DND-41 (cell line): ENCODE measurements around the gene FAM120A.

Source experiments
- ATAC-seq: fragments of 200-7000 bp; cut with Tn5 transposase; 3 replicates; pipeline ENCODE4 v1.9.1; 2021; ENCODE audit warnings: low read depth; ENCODE audit not compliant: insufficient read depth
- DNase-seq: peaks from one replicate; pipeline ENCODE4 v3.0.0-alpha.2; 2020
- H2AFZ ChIP-seq: 2 replicates; pipeline ENCODE4 v1.6.0; 2012; ENCODE audit warnings: low read depth, low read length
- H3K27ac ChIP-seq: 2 replicates; pipeline ENCODE4 v1.5.1; 2012; ENCODE audit warnings: low read length, inconsistent platforms
- H3K27me3 ChIP-seq: fragments of 200-600 bp; sonication (generic); 2 replicates; pipeline ENCODE4 v1.6.0; 2012; ENCODE audit warnings: low read length, mild to moderate bottlenecking, inconsistent platforms; ENCODE audit not compliant: insufficient read depth, poor library complexity
- H3K36me3 ChIP-seq: 2 replicates; pipeline ENCODE4 v1.5.1; 2012; ENCODE audit warnings: low read length, inconsistent platforms; ENCODE audit not compliant: insufficient read depth
- H3K4me1 ChIP-seq: 2 replicates; pipeline ENCODE4 v1.5.1; 2012; ENCODE audit warnings: mild to moderate bottlenecking, low read length; ENCODE audit not compliant: insufficient read depth
- H3K4me2 ChIP-seq: 2 replicates; pipeline ENCODE4 v1.6.0; 2012; ENCODE audit warnings: mild to moderate bottlenecking, moderate library complexity, low read length, inconsistent platforms; ENCODE audit not compliant: insufficient read depth
- H3K4me3 ChIP-seq, 2 experiments: fragments of 200-600 bp in 1 of 2; shearing (Covaris generic) in 1 of 2; 2 replicates each; pipeline ENCODE4 v1.5.1; 2012 to 2016; ENCODE audit warnings: inconsistent platforms in 2 of 2, low read length in 2 of 2, mild to moderate bottlenecking in 2 of 2, low read depth in 1 of 2, moderate library complexity in 1 of 2
- H3K79me2 ChIP-seq: 2 replicates; pipeline ENCODE4 v1.6.0; 2012; ENCODE audit warnings: low read length, inconsistent platforms; ENCODE audit not compliant: insufficient read depth
- H3K9ac ChIP-seq: 2 replicates; pipeline ENCODE4 v1.6.0; 2012; ENCODE audit warnings: low read depth, mild to moderate bottlenecking, inconsistent platforms, low read length, moderate library complexity
- H3K9me3 ChIP-seq: 2 replicates; pipeline ENCODE4 v1.5.1; 2012; ENCODE audit warnings: low read length, moderate library complexity, mild to moderate bottlenecking, inconsistent platforms; ENCODE audit not compliant: insufficient read depth, severe bottlenecking
- H4K20me1 ChIP-seq: 2 replicates; pipeline ENCODE4 v1.6.0; 2012; ENCODE audit warnings: low read length; ENCODE audit not compliant: insufficient read depth
- EZH2 ChIP-seq: IDR thresholded peaks from 3 replicates; pipeline ENCODE4 v1.6.1; 2012; ENCODE audit warnings: borderline replicate concordance, low read depth, mild to moderate bottlenecking, moderate library complexity, low read length, inconsistent platforms; ENCODE audit not compliant: severe bottlenecking
- TF ChIP-seq, protein P1 (sequence below): IDR thresholded peaks from 2 replicates; pipeline ENCODE4 v1.5.1; 2012; ENCODE audit warnings: borderline replicate concordance, low read length, moderate library complexity, mild to moderate bottlenecking; ENCODE audit not compliant: poor library complexity, severe bottlenecking; ENCODE audit errors: extremely low read depth

The FAM120A gene

DNA sequence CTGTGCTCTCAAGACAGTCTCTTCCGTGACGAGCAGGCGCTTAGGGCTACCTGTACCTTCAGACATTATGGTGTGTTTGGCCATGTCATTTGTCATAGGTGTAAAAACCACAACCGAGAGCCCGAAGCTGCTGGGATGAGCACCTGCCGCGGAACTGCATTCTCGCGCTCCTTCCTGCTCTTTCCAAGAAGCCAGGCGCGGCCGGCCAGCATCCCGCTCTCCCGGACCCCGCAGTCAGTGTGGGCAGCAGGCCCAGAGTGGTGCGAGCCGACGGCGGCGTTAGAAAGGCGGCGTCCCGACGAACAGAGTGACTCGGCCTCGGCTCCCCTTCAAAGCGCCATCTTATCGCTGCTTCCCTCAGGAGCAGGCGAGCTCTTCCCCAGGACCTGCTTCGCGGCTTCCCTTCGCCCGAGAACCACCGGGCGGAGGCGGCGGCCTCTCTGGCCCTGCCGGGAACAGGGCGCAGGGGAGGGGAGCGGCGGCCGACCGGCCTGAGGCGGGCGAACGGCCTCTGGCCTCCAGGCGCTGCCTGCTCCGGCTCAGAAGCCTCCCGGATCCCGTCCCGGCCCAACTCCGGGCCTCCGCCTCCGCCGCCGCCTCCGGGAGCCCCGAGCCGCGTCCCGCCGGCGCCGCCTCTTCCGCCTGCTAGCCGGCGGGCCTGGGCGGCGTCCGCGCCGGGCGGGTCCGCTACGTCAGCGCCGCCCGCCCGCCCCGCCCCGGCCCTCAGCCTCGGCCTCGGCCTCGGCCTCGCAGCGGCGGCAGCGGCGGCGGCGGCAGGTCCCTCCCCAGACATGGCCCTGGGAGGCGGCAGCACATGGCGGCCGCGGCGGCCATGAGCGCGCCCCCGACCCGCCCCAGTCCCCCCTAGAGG, at the start of gene FAM120A:
Gene FAM120A (plus strand): TSS at position 741 of the 871 bp plus-strand sequence. CDS start 231 bp downstream, outside the sequence.
- DNase-seq (peak; percentile 77), ATAC-seq (peak; percentile 66)
- peaks cover 69% of the 10 kb centered on the region for H3K79me2 ChIP-seq
- peak within 1 kb of the TSS; percentile 71 to 86 for H3K4me3 ChIP-seq
- H3K9me3 ChIP-seq, result no peaks in the 10 kb centered on the region
- H3K27me3 ChIP-seq, result no peaks in the 10 kb centered on the region
- peaks cover 43% of the 10 kb centered on the region for H3K4me1 ChIP-seq
- H3K36me3 ChIP-seq, result peaks cover 55% of the 10 kb centered on the region
- TF ChIP-seq, protein P1, sequence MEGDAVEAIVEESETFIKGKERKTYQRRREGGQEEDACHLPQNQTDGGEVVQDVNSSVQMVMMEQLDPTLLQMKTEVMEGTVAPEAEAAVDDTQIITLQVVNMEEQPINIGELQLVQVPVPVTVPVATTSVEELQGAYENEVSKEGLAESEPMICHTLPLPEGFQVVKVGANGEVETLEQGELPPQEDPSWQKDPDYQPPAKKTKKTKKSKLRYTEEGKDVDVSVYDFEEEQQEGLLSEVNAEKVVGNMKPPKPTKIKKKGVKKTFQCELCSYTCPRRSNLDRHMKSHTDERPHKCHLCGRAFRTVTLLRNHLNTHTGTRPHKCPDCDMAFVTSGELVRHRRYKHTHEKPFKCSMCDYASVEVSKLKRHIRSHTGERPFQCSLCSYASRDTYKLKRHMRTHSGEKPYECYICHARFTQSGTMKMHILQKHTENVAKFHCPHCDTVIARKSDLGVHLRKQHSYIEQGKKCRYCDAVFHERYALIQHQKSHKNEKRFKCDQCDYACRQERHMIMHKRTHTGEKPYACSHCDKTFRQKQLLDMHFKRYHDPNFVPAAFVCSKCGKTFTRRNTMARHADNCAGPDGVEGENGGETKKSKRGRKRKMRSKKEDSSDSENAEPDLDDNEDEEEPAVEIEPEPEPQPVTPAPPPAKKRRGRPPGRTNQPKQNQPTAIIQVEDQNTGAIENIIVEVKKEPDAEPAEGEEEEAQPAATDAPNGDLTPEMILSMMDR, result no peak
- no peak for TF ChIP-seq EZH2
- peak within 1 kb of the TSS; percentile 97 for H3K9ac ChIP-seq
- peak within 1 kb of the TSS; percentile 94 for H3K27ac ChIP-seq
- peak within 1 kb of the TSS; percentile 84 for H2AFZ ChIP-seq
- peak within 1 kb of the TSS; percentile 90 for H3K4me2 ChIP-seq
- peaks cover 21% of the 10 kb centered on the region; the same call in 1 of the 2 replicates for H4K20me1 ChIP-seq

- Histone ChIP-seq H4K20me1 (no peaks in the 10 kb centered on the region), H3K27ac (no peak overlapping the region), H3K36me3 (no peaks in the 10 kb centered on the region), H3K4me2 (no peak overlapping the region), H3K27me3 (no peaks in the 10 kb centered on the region), H3K4me1 (no peaks in the 10 kb centered on the region), H3K9me3 (no peaks in the 10 kb centered on the region), H3K4me3 (no peak overlapping the region), H3K79me2 (no peaks in the 10 kb centered on the region), H3K9ac (no peak overlapping the region), H2AFZ (no peak overlapping the region)
- DNase-seq (no peak), ATAC-seq (no peak)
- TF ChIP-seq, protein P1, result no peak
- no peak for TF ChIP-seq EZH2
Observed at GRCh38 chr9:93406371-93406770, 45.1 kb upstream of the FAM120A start.

- no peak overlapping the region for H2AFZ ChIP-seq
- no peak for TF ChIP-seq EZH2
- TF ChIP-seq, protein P1, result no peak
Observed at GRCh38 chr9:93413530-93413929, 38.0 kb upstream of the FAM120A start.

More at GRCh38 chr9:93413530-93413929, 38.0 kb upstream of the FAM120A start:
- Histone ChIP-seq H3K27me3 (no peaks in the 10 kb centered on the region), H3K27ac (no peak overlapping the region), H3K36me3 (no peaks in the 10 kb centered on the region), H3K4me1 (no peaks in the 10 kb centered on the region), H4K20me1 (no peaks in the 10 kb centered on the region), H3K9ac (no peak overlapping the region), H3K9me3 (peaks cover 3% of the 10 kb centered on the region), H3K4me3 (no peak overlapping the region), H3K4me2 (no peak overlapping the region), H3K79me2 (no peaks in the 10 kb centered on the region)
- ATAC-seq (no peak), DNase-seq (no peak)
